GM18951 (cell line): ENCODE results near the gene EED.
A peak's percentile ranks its signal among the peaks of the same experiment; 100 is the strongest.
"Not testable (repeated sequence)": the region's sequence is repeated elsewhere in the genome, so short reads cannot be mapped to it uniquely, and the experiment has no call there.

Experiments used
- POLR2A ChIP-seq: IDR thresholded peaks from 4 replicates; pipeline ENCODE4 v1.6.1; 2011; ENCODE audit warnings: mild to moderate bottlenecking; ENCODE audit not compliant: insufficient read length, insufficient read depth; ENCODE audit errors: extremely low read depth
- in situ Hi-C: fragments of 300-500 bp; cut with MboI; formaldehyde crosslinking; loops from one replicate; pipeline ENCODE4 v1.12.0; 2022; ENCODE audit warnings: low sequenced_read_pairs, mixed read lengths, inconsistent platforms; ENCODE audit not compliant: unreplicated experiment

Gene EED

GRCh38 chr11:86301742-86302091, 57.2 kb downstream of the EED start:
- in situ Hi-C loops: no loop called here
- TF ChIP-seq POLR2A: no peak

- TF ChIP-seq POLR2A: peak; percentile 81
- in situ Hi-C loops: no loop called here
Observed at GRCh38 chr11:86302092-86302793, 57.7 kb downstream of the EED start, which contains the start of gene HIKESHI. Gene HIKESHI (plus strand): TSS chr11:86302240. CDS start chr11:86302449, 209 bp downstream.

- in situ Hi-C loops: no loop called here
- TF ChIP-seq POLR2A: no peak
Observed at GRCh38 chr11:86303257-86303656, 58.7 kb downstream of the EED start.

- in situ Hi-C loops: not testable (repeated sequence)
Observed at GRCh38 chr11:86308710-86309109, 64.2 kb downstream of the EED start.

GRCh38 chr11:86313793-86314192, 69.2 kb downstream of the EED start:
- in situ Hi-C loops: no loop called here
- TF ChIP-seq POLR2A: no peak

- no peak for TF ChIP-seq POLR2A
- in situ Hi-C loops: no loop called here
Observed at GRCh38 chr11:86314636-86315035, 70.1 kb downstream of the EED start.
